ENCODE measurements around the gene ZSCAN20.

- TF ChIP-seq CTCF (conservative IDR thresholded peaks at IDR 0.05; ENCODE audit: low read depth in 2 of 2) (no peak), EZH2 (IDR thresholded peaks at IDR 0.05; ENCODE audit: low read depth, unreplicated experiment) (no peak), ZNF462 (CRISPR knock-in tag; IDR thresholded peaks at IDR 0.05) (no peak), REST (IDR thresholded peaks at IDR 0.05; ENCODE audit: unreplicated experiment) (no peak), NANOG (IDR thresholded peaks at IDR 0.05; ENCODE audit: borderline replicate concordance) (no peak), POLR2AphosphoS5 (IDR thresholded peaks at IDR 0.05; ENCODE audit: low read depth) (no peak), EZH2phosphoT487 (IDR thresholded peaks at IDR 0.05; ENCODE audit: unreplicated experiment) (no peak), JUNB (IDR thresholded peaks at IDR 0.05; ENCODE audit: unreplicated experiment) (no peak), CREB1 (CRISPR knock-in tag; IDR thresholded peaks at IDR 0.05; ENCODE audit: low read depth) (no peak), STAT1 (IDR thresholded peaks at IDR 0.05; ENCODE audit: unreplicated experiment) (no peak), ZNF114 (CRISPR knock-in tag; IDR thresholded peaks at IDR 0.05) (no peak), ZNF331 (CRISPR knock-in tag; IDR thresholded peaks at IDR 0.05; ENCODE audit: low read depth) (no peak), ETS1 (IDR thresholded peaks at IDR 0.05) (no peak)
These were observed 35.2 kb downstream of the ZSCAN20 start for GRCh38 chr1:33507661-33508060.

Measured in GM23338 (cell line).